Measurements from ENCODE around the gene OTOG.

The OTOG gene

GRCh38 chr11:17605651-17606122, 58.6 kb downstream of the OTOG start:
- Mint-ChIP-seq H3K9me3 (no peaks in the 10 kb centered on the region), H3K36me3 (ENCODE audit: low read depth) (no peaks in the 10 kb centered on the region), H3K4me1 (peaks cover 29% of the 10 kb centered on the region), H3K4me3 (no peak overlapping the region), H3K27me3 (ENCODE audit: low read depth, poor library complexity) (peaks cover 49% of the 10 kb centered on the region), H3K27ac (no peak overlapping the region)
- TF ChIP-seq CTCF (IDR thresholded peaks at IDR 0.05) = no peak
- DNase-seq = no peak

- no peak for DNase-seq
- Mint-ChIP-seq H3K9me3 (no peaks in the 10 kb centered on the region), H3K27me3 (ENCODE audit: low read depth, poor library complexity) (peaks cover 44% of the 10 kb centered on the region), H3K36me3 (ENCODE audit: low read depth) (no peaks in the 10 kb centered on the region), H3K4me3 (no peak overlapping the region), H3K4me1 (peaks cover 21% of the 10 kb centered on the region), H3K27ac (no peak overlapping the region)
- no peak for TF ChIP-seq CTCF (IDR thresholded peaks at IDR 0.05)
Measured at GRCh38 chr11:17606233-17607082, 59.4 kb downstream of the OTOG start.

GRCh38 chr11:17607083-17607429, 60.0 kb downstream of the OTOG start:
- H3K36me3 Mint-ChIP-seq (ENCODE audit: low read depth) = no peaks in the 10 kb centered on the region
- peaks cover 40% of the 10 kb centered on the region for H3K27me3 Mint-ChIP-seq (ENCODE audit: low read depth, poor library complexity)
- DNase-seq = no peak
- no peaks in the 10 kb centered on the region for H3K9me3 Mint-ChIP-seq
- no peak overlapping the region for H3K4me3 Mint-ChIP-seq
- TF ChIP-seq CTCF (IDR thresholded peaks at IDR 0.05) = no peak
- peaks cover 15% of the 10 kb centered on the region for H3K4me1 Mint-ChIP-seq
- H3K27ac Mint-ChIP-seq = no peak overlapping the region

- H3K4me1 Mint-ChIP-seq = peaks cover 18% of the 10 kb centered on the region
- H3K9me3 Mint-ChIP-seq = no peaks in the 10 kb centered on the region
- no peak overlapping the region for H3K27ac Mint-ChIP-seq
- H3K27me3 Mint-ChIP-seq (ENCODE audit: low read depth, poor library complexity) = peaks cover 44% of the 10 kb centered on the region
- no peak for DNase-seq
- no peak for TF ChIP-seq CTCF (IDR thresholded peaks at IDR 0.05)
- no peak overlapping the region for H3K4me3 Mint-ChIP-seq
- H3K36me3 Mint-ChIP-seq (ENCODE audit: low read depth) = no peaks in the 10 kb centered on the region
Measured at GRCh38 chr11:17607591-17608570, 60.8 kb downstream of the OTOG start.

- H3K27ac Mint-ChIP-seq = no peak overlapping the region
Measured at GRCh38 chr11:17608821-17609220, 61.8 kb downstream of the OTOG start.

More at GRCh38 chr11:17608821-17609220, 61.8 kb downstream of the OTOG start:
- Mint-ChIP-seq H3K4me1 (peaks cover 14% of the 10 kb centered on the region), H3K36me3 (ENCODE audit: low read depth) (no peaks in the 10 kb centered on the region), H3K9me3 (no peaks in the 10 kb centered on the region), H3K27me3 (ENCODE audit: low read depth, poor library complexity) (peaks cover 48% of the 10 kb centered on the region), H3K4me3 (no peak overlapping the region)
- no peak for DNase-seq
- no peak for TF ChIP-seq CTCF (IDR thresholded peaks at IDR 0.05)

Measured in nephron progenitor cell (in vitro differentiated cells).